Neuron (in vitro differentiated cells): ENCODE measurements around the gene CXCR3.
"Not testable (repeated sequence)": the region's sequence is repeated elsewhere in the genome, so short reads cannot be mapped to it uniquely, and the experiment has no call there.

Experiments used
- H2AFZ ChIP-seq: one replicate; pipeline ENCODE4 v1.6.1; 2013; ENCODE audit warnings: low read depth, mild to moderate bottlenecking, inconsistent platforms, low read length, moderate library complexity
- H3K27me3 ChIP-seq: one replicate; pipeline ENCODE4 v1.6.1; 2013; ENCODE audit warnings: low read length; ENCODE audit not compliant: insufficient read depth
- H3K36me3 ChIP-seq: one replicate; pipeline ENCODE4 v1.6.1; 2013; ENCODE audit warnings: low read length; ENCODE audit not compliant: insufficient read depth
- H3K4me1 ChIP-seq: one replicate; pipeline ENCODE4 v1.6.1; 2013; ENCODE audit warnings: low read length; ENCODE audit not compliant: insufficient read depth
- H3K4me3 ChIP-seq: 2 replicates; pipeline ENCODE4 v1.5.1; 2013; ENCODE audit warnings: mild to moderate bottlenecking, low read length, moderate library complexity
- H3K9me3 ChIP-seq: one replicate; pipeline ENCODE4 v1.6.1; 2013; ENCODE audit warnings: low read length

CXCR3 gene

GRCh38 chrX:71615954-71616353, 2.4 kb downstream of the CXCR3 start:
- Histone ChIP-seq H3K9me3 (no peaks in the 10 kb centered on the region), H3K4me1 (no peaks in the 10 kb centered on the region), H3K4me3 (no peak overlapping the region), H3K36me3 (peaks cover 7% of the 10 kb centered on the region), H2AFZ (no peak overlapping the region), H3K27me3 (no peaks in the 10 kb centered on the region)

- Histone ChIP-seq H3K27me3 (no peaks in the 10 kb centered on the region), H3K36me3 (peaks cover 10% of the 10 kb centered on the region), H2AFZ (no peak overlapping the region), H3K4me1 (no peaks in the 10 kb centered on the region), H3K4me3 (no peak overlapping the region), H3K9me3 (no peaks in the 10 kb centered on the region)
Observed at GRCh38 chrX:71615056-71615455, 3.3 kb downstream of the CXCR3 start.

- H3K27me3 ChIP-seq, result no peaks in the 10 kb centered on the region
- H3K4me3 ChIP-seq, result no peak overlapping the region
- no peak overlapping the region for H2AFZ ChIP-seq
- H3K9me3 ChIP-seq, result no peaks in the 10 kb centered on the region
- H3K4me1 ChIP-seq, result no peaks in the 10 kb centered on the region
- peaks cover 25% of the 10 kb centered on the region for H3K36me3 ChIP-seq
Observed at GRCh38 chrX:71612256-71612655, 6.1 kb downstream of the CXCR3 start.

- not testable (repeated sequence) for H3K4me3 ChIP-seq, H2AFZ ChIP-seq, H3K4me1 ChIP-seq, H3K9me3 ChIP-seq, H3K27me3 ChIP-seq
- H3K36me3 ChIP-seq, result peaks cover 29% of the 10 kb centered on the region
Observed at GRCh38 chrX:71611736-71612135, 6.6 kb downstream of the CXCR3 start.

- Histone ChIP-seq H3K27me3 (no peaks in the 10 kb centered on the region), H3K4me1 (no peaks in the 10 kb centered on the region), H2AFZ (no peak overlapping the region), H3K36me3 (peaks cover 45% of the 10 kb centered on the region), H3K9me3 (peaks cover 2% of the 10 kb centered on the region), H3K4me3 (no peak overlapping the region)
Observed at GRCh38 chrX:71609095-71609750, 9.1 kb downstream of the CXCR3 start.

- no peaks in the 10 kb centered on the region for H3K4me1 ChIP-seq
- peaks cover 45% of the 10 kb centered on the region for H3K36me3 ChIP-seq
- H3K4me3 ChIP-seq, result no peak overlapping the region
- H3K9me3 ChIP-seq, result peaks cover 8% of the 10 kb centered on the region
- no peak overlapping the region for H2AFZ ChIP-seq
- no peaks in the 10 kb centered on the region for H3K27me3 ChIP-seq
Observed at GRCh38 chrX:71607488-71607887, 10.8 kb downstream of the CXCR3 start.

- no peak overlapping the region for H2AFZ ChIP-seq
- H3K4me1 ChIP-seq, result no peaks in the 10 kb centered on the region
- no peak overlapping the region for H3K4me3 ChIP-seq
- H3K9me3 ChIP-seq, result peaks cover 8% of the 10 kb centered on the region
- H3K27me3 ChIP-seq, result no peaks in the 10 kb centered on the region
- peaks cover 42% of the 10 kb centered on the region for H3K36me3 ChIP-seq
Observed at GRCh38 chrX:71606536-71607216, 11.6 kb downstream of the CXCR3 start.

- peaks cover 47% of the 10 kb centered on the region for H3K36me3 ChIP-seq
- no peak overlapping the region for H3K4me3 ChIP-seq
- no peaks in the 10 kb centered on the region for H3K27me3 ChIP-seq
- H3K4me1 ChIP-seq, result no peaks in the 10 kb centered on the region
- H2AFZ ChIP-seq, result no peak overlapping the region
- H3K9me3 ChIP-seq, result peaks cover 8% of the 10 kb centered on the region
Observed at GRCh38 chrX:71604796-71605568, 13.3 kb downstream of the CXCR3 start.

- no peak overlapping the region for H2AFZ ChIP-seq
- peaks cover 43% of the 10 kb centered on the region for H3K36me3 ChIP-seq
- H3K4me1 ChIP-seq, result no peaks in the 10 kb centered on the region
- no peaks in the 10 kb centered on the region for H3K27me3 ChIP-seq
- H3K9me3 ChIP-seq, result peaks cover 8% of the 10 kb centered on the region
- H3K4me3 ChIP-seq, result no peak overlapping the region
Observed at GRCh38 chrX:71604141-71604540, 14.2 kb downstream of the CXCR3 start.

- H3K9me3 ChIP-seq, result peaks cover 8% of the 10 kb centered on the region
- no peaks in the 10 kb centered on the region for H3K27me3 ChIP-seq
- H3K36me3 ChIP-seq, result peaks cover 40% of the 10 kb centered on the region
- H3K4me1 ChIP-seq, result no peaks in the 10 kb centered on the region
- no peak overlapping the region for H3K4me3 ChIP-seq
- no peak overlapping the region for H2AFZ ChIP-seq
Observed at GRCh38 chrX:71603618-71604017, 14.7 kb downstream of the CXCR3 start.

GRCh38 chrX:71599965-71600364, 18.3 kb downstream of the CXCR3 start:
- Histone ChIP-seq H2AFZ (no peak overlapping the region), H3K4me1 (no peaks in the 10 kb centered on the region), H3K9me3 (peaks cover 8% of the 10 kb centered on the region), H3K27me3 (no peaks in the 10 kb centered on the region), H3K4me3 (no peak overlapping the region), H3K36me3 (peaks cover 31% of the 10 kb centered on the region)

GRCh38 chrX:71593210-71593609, 25.1 kb downstream of the CXCR3 start:
- not testable (repeated sequence) for H3K4me1 ChIP-seq, H3K27me3 ChIP-seq, H3K36me3 ChIP-seq, H3K4me3 ChIP-seq, H2AFZ ChIP-seq, H3K9me3 ChIP-seq

GRCh38 chrX:71586929-71587328, 31.4 kb downstream of the CXCR3 start:
- Histone ChIP-seq H3K9me3 (no peaks in the 10 kb centered on the region), H3K27me3 (no peaks in the 10 kb centered on the region), H3K4me3 (no peak overlapping the region), H3K4me1 (no peaks in the 10 kb centered on the region), H2AFZ (no peak overlapping the region), H3K36me3 (no peaks in the 10 kb centered on the region)
